Measurements from ENCODE around the gene IGFL2.

Gene IGFL2

DNA sequence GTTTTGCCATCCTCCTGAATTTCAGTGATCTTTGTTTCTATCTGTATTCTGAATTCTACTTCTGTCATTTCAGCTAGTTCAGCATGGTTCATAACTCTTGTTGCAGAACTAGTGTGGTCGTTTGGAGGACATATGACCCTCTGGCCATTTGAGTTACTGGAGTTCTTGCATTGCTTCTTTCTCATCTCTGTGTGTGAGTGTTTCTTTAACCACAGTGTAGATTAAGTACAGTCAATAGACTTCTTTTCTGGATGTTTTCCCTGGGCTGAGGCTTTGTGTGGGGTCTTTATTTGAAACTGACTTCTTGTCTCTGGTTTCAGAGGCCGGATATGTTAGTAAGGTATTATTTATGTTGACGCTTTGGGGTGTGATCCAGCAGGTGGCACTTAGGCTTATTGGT, 14.7 kb downstream of the IGFL2 start:
- Histone ChIP-seq H3K9ac (ENCODE audit: insufficient read length, low read depth) (no peak overlapping the region), H3K27me3 (ENCODE audit: insufficient read depth, insufficient read length) (no peaks in the 10 kb centered on the region), H3K36me3 (ENCODE audit: insufficient read depth, insufficient read length, low read length) (no peaks in the 10 kb centered on the region), H3K4me1 (ENCODE audit: insufficient read depth, insufficient read length) (no peaks in the 10 kb centered on the region), H3K4me3 (ENCODE audit: insufficient read length, low read depth) (no peak overlapping the region), H3K9me3 (ENCODE audit: insufficient read depth, low read length) (no peaks in the 10 kb centered on the region)
- DNase-seq (ENCODE audit: low read depth, low spot score), result no peak
- no peak for TF ChIP-seq SUZ12 (IDR thresholded peaks at IDR 0.05; ENCODE audit: extremely low read depth, insufficient read depth, insufficient read length)
- no peak for TF ChIP-seq ZNF274 (IDR thresholded peaks at IDR 0.05; ENCODE audit: low read depth, low read length)
- no peak for TF ChIP-seq YY1 (IDR thresholded peaks at IDR 0.05; ENCODE audit: insufficient read depth, insufficient read length)

DNA sequence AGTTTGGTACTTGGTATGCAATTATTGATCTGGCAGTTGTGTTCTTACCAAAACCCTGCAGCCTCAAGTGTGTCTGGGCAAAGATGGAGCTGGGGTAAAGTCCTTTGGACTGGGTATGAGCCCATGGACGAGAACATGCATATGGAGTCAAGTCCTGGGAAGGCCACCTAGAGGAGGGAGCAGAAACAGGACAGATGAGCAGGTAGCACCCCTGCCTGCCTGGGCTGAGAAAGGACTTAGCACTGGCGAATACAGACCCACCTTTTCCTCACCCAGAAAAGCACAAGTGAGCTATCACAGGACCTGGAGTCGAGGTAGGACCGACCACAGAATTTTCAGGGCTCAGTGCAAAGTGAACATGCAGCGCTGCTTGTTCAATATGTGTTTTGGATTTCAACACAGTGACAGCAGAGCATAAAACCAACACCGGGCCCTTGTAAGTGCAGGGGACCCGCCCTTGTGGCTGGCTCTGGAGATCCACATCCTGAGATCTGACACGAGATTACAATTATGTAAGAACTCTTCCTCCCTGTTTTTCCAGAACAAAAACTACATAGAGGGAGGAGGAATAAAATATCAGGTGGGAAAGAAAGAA, 25.9 kb downstream of the IGFL2 start:
- H3K9ac ChIP-seq (ENCODE audit: insufficient read length, low read depth), result no peak overlapping the region
- TF ChIP-seq YY1 (IDR thresholded peaks at IDR 0.05; ENCODE audit: insufficient read depth, insufficient read length) (no peak), ZNF274 (IDR thresholded peaks at IDR 0.05; ENCODE audit: low read depth, low read length) (no peak), SUZ12 (IDR thresholded peaks at IDR 0.05; ENCODE audit: extremely low read depth, insufficient read depth, insufficient read length) (no peak)
- no peak overlapping the region for H3K4me3 ChIP-seq (ENCODE audit: insufficient read length, low read depth)
- H3K36me3 ChIP-seq (ENCODE audit: insufficient read depth, insufficient read length, low read length), result no peaks in the 10 kb centered on the region
- no peaks in the 10 kb centered on the region for H3K27me3 ChIP-seq (ENCODE audit: insufficient read depth, insufficient read length)
- no peak for DNase-seq (ENCODE audit: low read depth, low spot score)
- no peaks in the 10 kb centered on the region for H3K4me1 ChIP-seq (ENCODE audit: insufficient read depth, insufficient read length)
- H3K9me3 ChIP-seq (ENCODE audit: insufficient read depth, low read length), result peaks cover 10% of the 10 kb centered on the region; the same call in 1 of the 2 replicates

DNA sequence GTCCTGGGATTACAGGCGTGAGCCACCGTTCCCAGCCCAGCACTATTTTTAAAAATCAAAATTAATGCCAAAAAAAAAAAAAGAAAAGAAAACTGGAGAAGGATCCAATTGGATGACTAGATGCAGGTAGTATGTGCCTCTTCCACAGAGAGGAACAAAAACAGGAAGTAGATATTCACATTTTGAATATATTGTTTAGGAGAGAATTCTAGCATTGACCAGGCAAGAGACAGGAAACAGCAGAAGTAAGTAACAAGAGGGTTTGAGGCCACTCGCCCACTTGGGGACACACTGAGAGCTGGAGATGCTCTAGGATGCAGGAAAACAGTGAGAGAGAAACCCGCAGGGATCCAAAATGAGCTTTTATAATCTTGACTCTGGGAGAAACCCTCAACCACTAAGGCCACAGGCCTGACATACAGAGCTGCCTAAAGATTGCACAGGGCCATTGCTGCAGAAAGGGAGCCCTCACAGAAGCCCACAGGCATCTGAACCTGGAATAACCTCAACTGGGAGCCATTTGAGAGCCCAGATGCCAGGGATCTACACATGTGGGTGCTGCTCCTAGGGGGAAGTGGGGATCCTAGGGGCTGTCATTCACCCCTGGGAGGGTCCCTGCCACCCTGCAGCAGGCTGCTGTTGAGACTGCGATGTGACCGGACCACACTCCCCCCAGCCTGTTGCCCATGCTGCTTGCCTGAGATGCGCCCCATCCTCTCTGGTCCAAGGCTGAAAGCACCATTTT, 28.2 kb downstream of the IGFL2 start:
- TF ChIP-seq SUZ12 (IDR thresholded peaks at IDR 0.05; ENCODE audit: extremely low read depth, insufficient read depth, insufficient read length) (no peak), ZNF274 (IDR thresholded peaks at IDR 0.05; ENCODE audit: low read depth, low read length) (no peak), YY1 (IDR thresholded peaks at IDR 0.05; ENCODE audit: insufficient read depth, insufficient read length) (no peak)
- Histone ChIP-seq H3K36me3 (ENCODE audit: insufficient read depth, insufficient read length, low read length) (no peaks in the 10 kb centered on the region), H3K27me3 (ENCODE audit: insufficient read depth, insufficient read length) (no peaks in the 10 kb centered on the region), H3K9me3 (ENCODE audit: insufficient read depth, low read length) (0 out of 2 replicates have a peak, but pooled peaks cover 3% of the 10 kb centered on the region), H3K9ac (ENCODE audit: insufficient read length, low read depth) (no peak overlapping the region), H3K4me3 (ENCODE audit: insufficient read length, low read depth) (no peak overlapping the region), H3K4me1 (ENCODE audit: insufficient read depth, insufficient read length) (no peaks in the 10 kb centered on the region)
- no peak for DNase-seq (ENCODE audit: low read depth, low spot score)

DNA sequence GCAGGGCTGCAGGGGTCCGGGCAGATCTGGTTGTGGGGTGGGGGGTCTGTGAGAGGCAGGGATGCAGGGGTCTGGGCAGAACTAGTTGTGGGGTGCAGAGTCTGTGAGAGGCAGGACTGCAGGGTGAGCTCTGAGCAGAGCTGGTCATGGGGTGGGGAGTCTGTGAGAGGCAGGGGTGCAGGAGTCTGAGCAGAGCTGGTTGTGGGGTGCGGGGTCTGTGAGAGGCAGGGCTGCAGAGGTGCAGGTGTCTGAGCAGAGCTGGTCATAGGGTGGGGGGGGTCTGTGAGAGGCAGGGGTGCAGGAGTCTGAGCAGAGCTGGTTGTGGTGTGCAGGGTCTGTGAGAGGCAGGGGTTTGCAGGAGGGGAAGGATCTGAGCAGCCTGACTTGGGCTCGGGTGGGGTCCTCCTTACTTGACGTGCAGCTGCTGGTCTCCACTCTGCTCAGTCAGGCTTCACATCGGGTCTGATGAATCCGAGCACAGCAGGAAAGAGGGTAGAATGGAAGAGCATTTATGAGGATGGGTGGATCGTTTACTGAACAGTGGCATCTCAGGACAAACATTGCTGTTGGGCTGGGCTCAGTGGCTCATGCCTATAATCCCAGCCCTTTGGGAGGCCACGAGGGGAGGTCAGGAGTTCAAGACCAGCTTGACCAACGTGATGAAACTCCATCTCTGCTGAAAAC, 31.2 kb downstream of the IGFL2 start:
- no peaks in the 10 kb centered on the region for H3K9me3 ChIP-seq (ENCODE audit: insufficient read depth, low read length)
- H3K9ac ChIP-seq (ENCODE audit: insufficient read length, low read depth), result no peak overlapping the region
- H3K4me1 ChIP-seq (ENCODE audit: insufficient read depth, insufficient read length), result no peaks in the 10 kb centered on the region
- H3K36me3 ChIP-seq (ENCODE audit: insufficient read depth, insufficient read length, low read length), result no peaks in the 10 kb centered on the region
- H3K27me3 ChIP-seq (ENCODE audit: insufficient read depth, insufficient read length), result no peaks in the 10 kb centered on the region
- DNase-seq (ENCODE audit: low read depth, low spot score), result no peak
- no peak overlapping the region for H3K4me3 ChIP-seq (ENCODE audit: insufficient read length, low read depth)
- TF ChIP-seq SUZ12 (IDR thresholded peaks at IDR 0.05; ENCODE audit: extremely low read depth, insufficient read depth, insufficient read length) (no peak), ZNF274 (IDR thresholded peaks at IDR 0.05; ENCODE audit: low read depth, low read length) (no peak), YY1 (IDR thresholded peaks at IDR 0.05; ENCODE audit: insufficient read depth, insufficient read length) (no peak)

DNA sequence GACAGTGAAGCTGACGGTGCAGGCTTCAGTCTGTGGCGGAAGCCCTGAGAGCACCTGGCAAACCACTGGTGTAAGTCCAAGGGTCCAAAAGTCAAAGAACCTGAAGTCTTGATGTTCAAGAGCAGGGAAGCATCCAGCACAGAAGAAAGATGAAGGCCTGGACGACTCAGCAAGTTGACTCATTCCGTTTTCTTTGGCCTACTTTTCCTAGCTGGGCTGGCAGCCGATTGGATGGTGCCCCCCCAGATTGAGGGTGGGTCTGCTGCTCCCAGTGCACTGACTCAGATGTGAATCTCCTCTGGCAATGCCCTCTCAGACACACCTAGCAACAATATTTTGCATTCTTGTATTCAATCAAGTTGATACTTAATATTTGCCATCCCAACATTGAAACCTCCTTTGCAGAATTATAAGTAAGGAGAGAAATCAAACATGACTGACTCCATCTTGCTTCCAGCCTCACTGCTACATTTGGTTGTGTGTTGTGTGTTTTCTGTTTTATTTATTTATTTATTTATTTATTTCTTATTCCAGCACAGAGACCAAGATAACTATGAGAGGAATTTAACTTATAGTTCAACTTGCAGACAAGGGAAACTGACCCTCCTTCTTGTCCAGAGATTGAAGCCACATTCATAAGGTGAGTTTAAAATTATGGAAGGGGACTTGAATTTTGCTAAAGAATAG, 32.8 kb downstream of the IGFL2 start:
- H3K9ac ChIP-seq (ENCODE audit: insufficient read length, low read depth), result no peak overlapping the region
- H3K9me3 ChIP-seq (ENCODE audit: insufficient read depth, low read length), result no peaks in the 10 kb centered on the region
- TF ChIP-seq ZNF274 (IDR thresholded peaks at IDR 0.05; ENCODE audit: low read depth, low read length) (no peak), SUZ12 (IDR thresholded peaks at IDR 0.05; ENCODE audit: extremely low read depth, insufficient read depth, insufficient read length) (no peak), YY1 (IDR thresholded peaks at IDR 0.05; ENCODE audit: insufficient read depth, insufficient read length) (no peak)
- H3K4me3 ChIP-seq (ENCODE audit: insufficient read length, low read depth), result no peak overlapping the region
- no peaks in the 10 kb centered on the region for H3K36me3 ChIP-seq (ENCODE audit: insufficient read depth, insufficient read length, low read length)
- no peaks in the 10 kb centered on the region for H3K4me1 ChIP-seq (ENCODE audit: insufficient read depth, insufficient read length)
- DNase-seq (ENCODE audit: low read depth, low spot score), result no peak
- H3K27me3 ChIP-seq (ENCODE audit: insufficient read depth, insufficient read length), result no peaks in the 10 kb centered on the region

DNA sequence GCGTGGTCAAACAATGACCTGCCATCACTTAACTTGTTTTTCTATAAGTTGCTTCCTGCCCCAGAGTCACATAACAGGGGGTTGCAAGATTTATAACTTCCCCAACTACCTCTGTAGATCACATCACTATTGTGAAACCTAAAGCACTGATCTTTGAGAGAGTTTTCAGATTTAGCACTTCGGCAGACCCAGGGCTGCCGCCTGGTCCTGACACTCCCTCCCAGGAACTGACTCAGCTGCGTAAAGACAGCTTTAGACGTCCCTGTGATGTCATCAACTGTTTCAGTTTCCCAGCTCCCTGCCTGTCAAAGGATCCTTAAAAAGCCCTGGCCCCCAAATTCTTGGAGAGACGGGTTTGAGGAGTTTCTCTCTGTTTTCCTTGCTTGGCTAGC, 33.3 kb downstream of the IGFL2 start:
- DNase-seq (ENCODE audit: low read depth, low spot score), result no peak
- Histone ChIP-seq H3K27me3 (ENCODE audit: insufficient read depth, insufficient read length) (no peaks in the 10 kb centered on the region), H3K4me1 (ENCODE audit: insufficient read depth, insufficient read length) (no peaks in the 10 kb centered on the region), H3K36me3 (ENCODE audit: insufficient read depth, insufficient read length, low read length) (no peaks in the 10 kb centered on the region), H3K9me3 (ENCODE audit: insufficient read depth, low read length) (no peaks in the 10 kb centered on the region), H3K4me3 (ENCODE audit: insufficient read length, low read depth) (no peak overlapping the region), H3K9ac (ENCODE audit: insufficient read length, low read depth) (no peak overlapping the region)
- TF ChIP-seq SUZ12 (IDR thresholded peaks at IDR 0.05; ENCODE audit: extremely low read depth, insufficient read depth, insufficient read length), result no peak
- TF ChIP-seq ZNF274 (IDR thresholded peaks at IDR 0.05; ENCODE audit: low read depth, low read length), result no peak
- no peak for TF ChIP-seq YY1 (IDR thresholded peaks at IDR 0.05; ENCODE audit: insufficient read depth, insufficient read length)

All from NT2/D1 (cell line).